Measurements from ENCODE around the gene MTCL1.

MTCL1 gene

GRCh38 chr18:8794934-8795280 is 89.6 kb downstream of the MTCL1 start:
- no peak for DNase-seq (ENCODE audit: low spot score)
- no peak for TF ChIP-seq CTCF (IDR thresholded peaks at IDR 0.05; ENCODE audit: extremely low read depth, missing control alignments)

- no peak for TF ChIP-seq CTCF (IDR thresholded peaks at IDR 0.05; ENCODE audit: extremely low read depth, missing control alignments)
- DNase-seq (ENCODE audit: low spot score) = no peak
Measured at GRCh38 chr18:8795586-8796325, 90.4 kb downstream of the MTCL1 start.

- TF ChIP-seq CTCF (IDR thresholded peaks at IDR 0.05; ENCODE audit: extremely low read depth, missing control alignments) = no peak
- DNase-seq (ENCODE audit: low spot score) = no peak
Measured at GRCh38 chr18:8797206-8797605, 91.8 kb downstream of the MTCL1 start.

GRCh38 chr18:8799001-8799400 is 93.6 kb downstream of the MTCL1 start:
- DNase-seq (ENCODE audit: low spot score) = no peak
- no peak for TF ChIP-seq CTCF (IDR thresholded peaks at IDR 0.05; ENCODE audit: extremely low read depth, missing control alignments)

- DNase-seq (ENCODE audit: low spot score) = no peak
- TF ChIP-seq CTCF (IDR thresholded peaks at IDR 0.05; ENCODE audit: extremely low read depth, missing control alignments) = no peak
Measured at GRCh38 chr18:8799596-8800441, 94.5 kb downstream of the MTCL1 start.

GRCh38 chr18:8800445-8800844 is 95.1 kb downstream of the MTCL1 start:
- DNase-seq (ENCODE audit: low spot score) = no peak
- TF ChIP-seq CTCF (IDR thresholded peaks at IDR 0.05; ENCODE audit: extremely low read depth, missing control alignments) = no peak

- TF ChIP-seq CTCF (IDR thresholded peaks at IDR 0.05; ENCODE audit: extremely low read depth, missing control alignments) = no peak
- no peak for DNase-seq (ENCODE audit: low spot score)
Measured at GRCh38 chr18:8800876-8801262, 95.5 kb downstream of the MTCL1 start.
